Dermis microvascular lymphatic vessel endothelial cell (primary cell): Measurements from ENCODE around the gene XYLT1. TPM values are rescaled to one million over a fixed set of nuclear protein-coding genes. Genes with fewer than 3 reads are reported as not detected.

ENCODE experiments used
- DNase-seq, 2 donors: peaks; one replicate each; pipeline versions ENCODE4 v3.0.0 to v3.0.0-alpha.2; 2010; ENCODE audit warnings: low read depth in 2 of 2
- total RNA-seq: library from RNA; depleted of rRNA; stranded (reverse); fragments of >200 nt; gene quantifications from 2 replicates; pipeline ENCODE4 v1.2.1, GENCODE V29; 2014

XYLT1 gene
- total RNA-seq, 1 donor from 2014 or later: 0.51 TPM

- DNase-seq: no peak
Observed at GRCh38 chr16:17117906-17118577, 352.7 kb downstream of the XYLT1 start.

GRCh38 chr16:17116595-17117322 lies 354.0 kb downstream of the XYLT1 start:
- no peak for DNase-seq

GRCh38 chr16:17109413-17109812 lies 361.3 kb downstream of the XYLT1 start:
- DNase-seq: no peak

- DNase-seq: no peak
Observed at GRCh38 chr16:17108596-17108995, 362.2 kb downstream of the XYLT1 start.

- no peak for DNase-seq
Observed at GRCh38 chr16:17107450-17107849, 363.3 kb downstream of the XYLT1 start.

GRCh38 chr16:17106243-17106791 lies 364.4 kb downstream of the XYLT1 start:
- DNase-seq: no peak

GRCh38 chr16:17105239-17105797 lies 365.4 kb downstream of the XYLT1 start:
- DNase-seq: no peak

- peak in 1 of 2 donors; percentile 1 for DNase-seq
Observed at GRCh38 chr16:17104654-17105053, 366.1 kb downstream of the XYLT1 start.

- no peak for DNase-seq
Observed at GRCh38 chr16:17103216-17103615, 367.5 kb downstream of the XYLT1 start.

GRCh38 chr16:17101646-17102045 lies 369.1 kb downstream of the XYLT1 start:
- DNase-seq: no peak

GRCh38 chr16:17098685-17099084 lies 372.1 kb downstream of the XYLT1 start:
- no peak for DNase-seq

- no peak for DNase-seq
Observed at GRCh38 chr16:17084130-17084529, 386.6 kb downstream of the XYLT1 start.

- no peak for DNase-seq
Observed at GRCh38 chr16:17083628-17084027, 387.1 kb downstream of the XYLT1 start.

- DNase-seq: no peak
Observed at GRCh38 chr16:17082095-17082882, 388.5 kb downstream of the XYLT1 start.

GRCh38 chr16:17080105-17080504 lies 390.7 kb downstream of the XYLT1 start:
- DNase-seq: no peak

- no peak for DNase-seq
Observed at GRCh38 chr16:17078931-17079631, 391.7 kb downstream of the XYLT1 start.

GRCh38 chr16:17076818-17077498 lies 393.8 kb downstream of the XYLT1 start:
- DNase-seq: no peak

- no peak for DNase-seq
Observed at GRCh38 chr16:17076092-17076754, 394.5 kb downstream of the XYLT1 start.

GRCh38 chr16:17072104-17072503 lies 398.7 kb downstream of the XYLT1 start:
- DNase-seq: no peak
